HepG2 (cell line): ENCODE measurements around the gene KLF6. TPM values are rescaled to one million over a fixed set of nuclear protein-coding genes. Genes with fewer than 3 reads are reported as not detected.

ENCODE experiments used
- FOXA1 ChIP-seq, 2 experiments: fragments of 450-650 bp in 1 of 2; sonication (generic) in 1 of 2; formaldehyde crosslinking in 1 of 2; IDR thresholded peaks; 2 replicates each; pipeline versions ENCODE4 v1.4.0 to v1.6.1; 2016 to 2020; ENCODE audit warnings: missing genetic modification reagents in 1 of 2
- RFX5 ChIP-seq: IDR thresholded peaks from 2 replicates; pipeline ENCODE4 v1.6.1; 2011; ENCODE audit warnings: low read depth, low read length, improper control_type of control experiment
- TRIM22 ChIP-seq: fragments of 450-650 bp; IDR thresholded peaks from 2 replicates; pipeline ENCODE4 v1.6.1; 2017
- ZNF646 ChIP-seq: sonication (generic); formaldehyde crosslinking; IDR thresholded peaks from 2 replicates; pipeline ENCODE4 v1.9.0; 2021; ENCODE audit warnings: mild to moderate bottlenecking, missing genetic modification reagents
- polyA plus RNA-seq, 8 experiments: library from polyadenylated mRNA; depleted of rRNA in 3 of 8; stranded (reverse) in 7 of 8; unstranded in 1 of 8; fragments of >200 nt; fragmentation: Illumina TruSeq in 4 of 8; extraction: Trizol in 4 of 8; gene quantifications; 2 replicates each; pipeline versions ENCODE4 v1.2.1 to v1.2.3, GENCODE V29; 2011 to 2016; ENCODE audit warnings: low read depth in 4 of 8, missing spikeins in 1 of 8, mixed read lengths in 1 of 8; ENCODE audit not compliant: insufficient read depth in 1 of 8
- total RNA-seq, 5 experiments: library from RNA; depleted of rRNA; stranded (reverse); fragments of >200 nt; fragmentation: Illumina TruSeq; extraction: Trizol; gene quantifications; 2 replicates each; pipeline ENCODE4 v1.2.3, GENCODE V29; 2016; ENCODE audit warnings: low read depth in 1 of 5

Gene KLF6
- total and polyA plus RNA-seq, 2 of the 13 experiments (the other 11 are each of a cell fraction or from before 2014, with no cell fraction given), result 27.0 to 71.9 TPM

- TF ChIP-seq ZNF646 (CRISPR knock-in tag) (peak; percentile 86), FOXA1 (IDR thresholded peaks at IDR 0.05) (0 out of 2 replicates have a peak, but pooled peaks have one; percentile 2), FOXA1 (CRISPR knock-in tag; IDR thresholded peaks at IDR 0.05) (no peak), RFX5 (no peak), TRIM22 (0 out of 2 replicates have a peak, but pooled peaks have one; percentile 50)
- TF ChIP-seq, all 625 proteins: peak for 8
Observed at GRCh38 chr10:3802526-3803265, 17.7 kb upstream of the KLF6 start (continued).
